SU-DHL-6 (cell line): ENCODE measurements around the gene WFDC1.

Source experiments
- CTCF ChIP-seq: fragments of 200-600 bp; sonication (generic); IDR thresholded peaks from one replicate; pipeline ENCODE4 v1.5.1; 2017; ENCODE audit warnings: antibody characterized with exemption, mild to moderate bottlenecking, low read length, moderate library complexity; ENCODE audit not compliant: insufficient read depth, poor library complexity, severe bottlenecking
- EZH2phosphoT487 ChIP-seq: fragments of 200-600 bp; sonication (generic), shearing (Covaris generic); conservative IDR thresholded peaks from 2 replicates; pipeline ENCODE4 v1.6.1; 2018; ENCODE audit warnings: mild to moderate bottlenecking, antibody characterized with exemption, low read length, moderate library complexity, mixed read lengths

GRCh38 chr16:84370723-84371552, 76.3 kb downstream of the WFDC1 start:
- TF ChIP-seq CTCF (no peak), EZH2phosphoT487 (no peak)
